Activated CD4-positive, alpha-beta T cell treated with anti-CD3 and anti-CD28 coated beads, Interleukin-2, amount 50 U/mL, for 48 hours (primary cell): ENCODE data around the gene SYNJ2.

Experiments used
- DNase-seq, 2 experiments: peaks; one replicate each; pipeline ENCODE4 v3.0.0-alpha.2; 2020

Gene SYNJ2

GRCh38 chr6:158030380-158031300 is 49.0 kb downstream of the SYNJ2 start:
- DNase-seq: no peak

DNA sequence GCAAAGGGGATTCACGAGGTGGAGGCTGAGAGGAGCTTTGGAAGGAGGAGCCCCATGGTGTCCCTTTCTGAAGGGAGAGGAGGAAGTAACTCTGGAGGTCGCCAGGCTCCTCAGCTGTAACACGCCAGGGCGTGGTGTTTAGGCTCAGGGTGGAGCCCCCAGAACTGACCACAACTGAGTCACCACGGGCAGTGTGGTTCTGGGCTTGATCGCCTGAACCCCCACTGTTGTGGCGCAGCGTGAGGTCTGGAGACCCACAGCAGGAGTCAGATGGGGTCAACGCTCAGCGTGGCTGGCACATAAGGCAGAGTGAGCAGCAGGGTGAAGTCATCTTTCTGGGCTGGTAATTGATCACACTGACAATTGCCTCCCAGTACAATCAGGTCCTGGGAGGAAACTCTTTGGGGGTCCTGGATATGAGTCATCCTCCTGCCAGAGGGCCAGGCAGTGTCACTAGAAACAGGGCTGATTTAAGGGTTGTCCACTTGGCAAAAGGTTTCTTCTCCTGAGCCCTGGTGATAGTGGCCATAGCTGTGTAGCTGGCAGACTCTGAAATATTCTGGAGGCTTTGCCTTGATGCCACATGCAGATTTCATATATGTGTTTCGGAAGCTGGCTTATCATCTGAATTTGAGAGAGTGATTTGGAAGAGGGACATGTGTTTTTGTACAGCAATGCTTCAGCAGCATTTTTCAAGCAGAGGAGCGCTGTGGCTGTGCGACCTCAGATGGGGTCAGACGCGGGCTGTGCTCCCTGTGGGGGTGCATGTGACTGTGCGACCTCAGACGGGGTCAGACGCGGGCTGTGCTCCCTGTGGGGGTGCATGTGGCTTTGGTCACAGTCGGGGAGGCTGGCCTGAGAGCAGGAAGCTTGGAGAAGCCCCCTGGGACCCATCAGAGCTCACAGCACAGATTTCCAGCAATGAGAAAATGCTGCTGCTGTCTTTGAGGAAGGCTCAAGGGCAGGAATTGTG is 50.0 kb downstream of the SYNJ2 start:
- DNase-seq: peak; percentile 21 to 33

GRCh38 chr6:158032354-158032733 is 50.7 kb downstream of the SYNJ2 start:
- no peak for DNase-seq

DNA sequence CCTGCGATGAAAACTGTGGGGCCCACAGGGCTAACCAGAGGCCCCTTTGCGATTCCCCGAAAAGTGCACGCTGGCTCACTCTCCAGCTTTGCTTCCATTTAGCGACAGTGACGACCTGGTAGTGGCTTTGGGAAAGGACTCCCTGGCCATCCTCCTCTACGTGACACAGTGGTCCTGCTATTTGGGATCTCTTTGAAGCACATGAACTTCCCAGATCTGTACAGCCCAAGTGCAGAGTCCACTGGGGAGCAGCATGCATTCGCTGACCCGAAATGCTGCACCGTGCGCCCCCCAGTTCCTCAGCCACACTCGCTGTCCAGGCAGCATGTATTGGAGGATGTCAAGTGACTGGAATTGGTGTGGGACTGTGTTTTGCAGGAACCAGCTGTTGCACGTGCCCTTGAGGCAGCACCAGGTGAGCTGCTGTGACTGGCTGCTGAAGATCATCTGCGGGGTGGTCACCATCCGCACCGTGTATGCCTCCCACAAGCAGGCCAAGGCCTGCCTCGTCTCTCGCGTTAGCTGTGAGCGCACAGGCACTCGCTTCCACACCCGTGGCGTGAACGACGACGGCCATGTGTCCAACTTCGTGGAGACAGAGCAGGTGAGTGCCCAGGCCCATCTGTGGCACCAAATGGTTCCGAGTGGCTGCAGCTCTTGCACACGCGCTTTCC is 51.6 kb downstream of the SYNJ2 start:
- no peak for DNase-seq

DNA sequence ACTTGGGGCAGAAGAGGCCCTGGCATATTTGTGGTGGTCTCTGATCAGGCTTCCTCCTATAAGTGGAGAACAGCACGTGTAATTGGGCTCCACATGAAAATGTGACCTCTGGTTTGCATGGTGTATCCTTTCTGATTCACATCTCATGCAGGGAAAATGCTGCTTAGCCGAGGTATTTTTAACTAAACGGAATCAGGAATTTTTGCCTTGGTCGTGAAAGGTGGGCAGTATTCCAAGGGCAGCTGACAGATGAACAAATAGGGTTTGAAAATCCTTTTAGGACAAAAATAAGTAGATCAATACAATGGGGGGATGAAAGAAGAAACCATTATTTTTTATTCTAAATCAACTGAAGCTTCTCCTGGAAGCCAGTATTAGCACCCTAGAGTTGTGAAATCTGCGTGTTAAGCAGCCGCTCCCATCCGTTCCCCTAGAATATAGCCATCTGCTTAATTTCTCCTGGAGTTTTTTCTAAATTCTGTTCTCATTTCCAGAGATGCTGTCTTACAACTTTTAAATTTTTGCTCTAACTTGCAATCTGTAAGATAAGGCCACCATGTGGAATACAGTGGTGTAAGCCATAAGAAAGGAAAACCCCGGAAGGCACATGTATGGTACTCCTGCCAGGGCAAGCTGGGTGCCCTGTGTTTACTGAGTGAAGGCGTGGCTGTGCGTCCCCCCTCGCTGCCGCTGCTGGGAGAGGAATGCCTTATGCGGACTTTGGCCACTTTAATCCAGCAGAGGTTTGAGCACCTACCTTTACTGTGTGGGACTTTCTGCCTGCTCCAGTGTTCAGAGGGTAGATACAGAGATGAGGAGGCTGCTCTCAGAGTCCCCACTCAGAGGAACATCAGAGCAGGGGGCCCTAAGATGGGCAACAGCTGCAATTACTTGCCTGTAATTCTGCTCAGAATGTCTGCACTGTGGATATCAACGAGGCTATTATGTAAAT is 52.4 kb downstream of the SYNJ2 start:
- no peak for DNase-seq

DNA sequence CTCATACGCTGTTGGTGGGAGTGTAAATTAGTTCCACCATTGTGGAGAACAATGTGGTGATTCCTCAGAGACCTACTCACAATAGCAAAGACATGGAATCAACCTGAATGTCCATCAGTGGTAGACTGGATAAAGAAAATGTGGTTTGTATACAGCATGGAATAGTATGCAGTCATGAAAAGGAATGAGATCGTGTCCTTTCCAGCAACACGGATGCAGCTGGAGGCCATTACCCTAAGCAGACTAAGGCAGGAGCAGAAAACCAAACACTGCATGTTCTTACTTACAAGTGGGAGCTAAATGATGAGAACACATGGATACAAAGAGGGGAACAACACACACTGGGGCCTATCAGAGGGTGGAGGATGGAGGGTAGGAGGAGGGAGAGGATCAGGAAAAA is 54.6 kb downstream of the SYNJ2 start:
- no peak for DNase-seq

GRCh38 chr6:158037021-158037420 is 55.4 kb downstream of the SYNJ2 start:
- DNase-seq: no peak

DNA sequence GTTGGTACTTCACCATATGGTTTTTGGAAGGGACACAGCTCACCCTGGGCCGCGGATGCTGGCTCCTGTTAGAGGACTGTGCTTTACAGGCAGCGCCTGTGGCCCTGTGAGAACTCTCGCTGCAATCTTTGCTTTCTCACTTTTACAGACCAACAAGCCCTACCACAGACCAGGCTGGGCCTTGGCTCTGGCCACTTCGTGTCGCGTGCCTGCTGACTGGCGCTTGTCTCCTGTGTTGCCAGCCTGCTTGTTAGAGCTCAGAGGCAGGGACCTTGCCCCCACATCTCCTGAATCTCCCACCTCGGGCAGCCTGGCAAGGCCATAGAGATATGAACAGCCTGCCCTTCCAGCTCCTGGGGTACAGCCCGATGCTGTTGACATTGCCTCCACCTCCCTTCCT is 56.1 kb downstream of the SYNJ2 start:
- DNase-seq: no peak

- DNase-seq: no peak
These were observed 56.9 kb downstream of the SYNJ2 start for GRCh38 chr6:158038291-158039177.

DNA sequence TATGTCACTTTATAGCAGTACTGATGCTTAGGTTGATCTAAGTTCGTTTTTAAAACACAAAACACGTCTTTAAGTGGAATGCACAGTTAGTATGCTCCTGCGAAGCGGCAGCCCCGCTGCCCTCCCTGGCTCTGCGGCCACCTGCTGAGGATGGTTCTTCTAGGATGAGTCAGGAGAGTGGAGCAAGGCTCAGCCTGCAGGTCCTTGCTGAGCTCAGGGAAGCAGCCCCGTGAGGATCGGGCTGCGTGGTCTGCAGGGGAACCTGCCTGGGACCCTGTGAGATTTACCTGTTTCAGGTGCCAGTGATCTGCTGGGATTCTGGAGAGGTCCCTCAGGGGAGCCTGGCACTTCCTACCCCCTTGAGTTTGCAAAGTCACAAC is 57.5 kb downstream of the SYNJ2 start:
- no peak for DNase-seq

- no peak for DNase-seq
These were observed 57.9 kb downstream of the SYNJ2 start for GRCh38 chr6:158039571-158040050.

DNA sequence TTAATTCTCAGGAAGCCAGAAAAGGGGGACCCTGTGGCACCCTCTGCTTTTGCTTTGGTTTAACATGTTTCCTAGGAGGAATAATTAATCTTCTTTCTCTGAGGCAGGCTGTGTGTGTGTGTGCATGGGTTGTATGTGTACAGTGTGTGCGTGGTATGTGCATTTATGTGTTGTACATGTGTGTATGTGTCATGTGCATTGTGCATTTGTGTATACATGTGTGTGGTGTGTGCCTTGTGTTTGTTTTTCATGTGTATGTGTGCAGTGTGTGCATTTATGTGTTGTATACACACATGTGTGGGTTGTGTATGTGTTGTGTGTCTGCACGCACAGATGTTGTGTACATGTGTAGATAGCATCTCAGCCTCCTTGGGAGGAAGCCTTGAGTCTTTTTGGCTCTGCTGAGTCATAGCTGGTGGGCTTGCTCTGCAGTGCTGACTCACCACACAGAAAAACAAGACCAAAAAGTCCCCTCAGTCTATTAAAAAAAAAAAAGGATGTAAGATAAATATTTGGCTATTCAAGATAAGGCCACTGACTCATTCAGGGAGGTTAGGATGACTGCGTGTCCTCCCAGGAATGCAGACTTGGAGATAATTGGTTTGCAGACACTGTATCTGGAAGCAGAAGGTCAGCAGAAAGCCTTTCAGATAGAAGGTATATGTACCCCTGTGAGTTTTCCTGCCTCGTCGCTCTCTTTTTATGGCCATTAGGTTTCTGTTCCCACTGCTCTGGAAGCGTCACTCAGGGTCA is 58.6 kb downstream of the SYNJ2 start:
- DNase-seq: peak in 1 of 2 experiments; percentile 30

- no peak for DNase-seq
These were observed 59.2 kb downstream of the SYNJ2 start for GRCh38 chr6:158040804-158041347.

GRCh38 chr6:158041370-158041769 is 59.7 kb downstream of the SYNJ2 start:
- DNase-seq: no peak

- no peak for DNase-seq
These were observed 60.1 kb downstream of the SYNJ2 start for GRCh38 chr6:158041788-158042187.

DNA sequence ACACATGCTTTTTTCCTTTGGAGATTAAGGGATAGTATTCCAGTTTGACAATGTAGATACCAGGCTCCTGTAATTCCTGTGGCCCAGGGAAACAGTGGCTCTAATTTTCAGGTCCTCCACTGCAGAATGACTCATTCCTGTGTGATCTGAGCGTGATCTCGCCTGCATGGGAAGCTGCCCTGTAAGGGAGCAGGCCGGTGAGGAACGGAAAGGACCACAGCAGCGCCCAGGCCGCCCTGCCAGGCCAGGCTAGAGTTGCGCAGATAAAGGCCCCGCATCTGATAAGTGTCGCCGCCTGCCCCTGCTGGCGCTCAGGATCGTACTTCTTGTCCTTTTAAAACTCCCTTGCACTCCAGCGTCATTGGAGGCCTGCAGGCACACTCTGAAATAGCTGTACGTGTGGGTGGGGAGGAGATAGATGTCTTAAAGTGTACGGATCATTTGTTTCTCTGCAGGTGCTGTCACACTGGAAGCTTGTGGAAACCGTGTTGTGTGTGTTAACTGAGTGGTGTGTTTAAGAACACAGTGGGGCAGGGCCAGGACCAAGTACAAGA is 60.7 kb downstream of the SYNJ2 start:
- no peak for DNase-seq

DNA sequence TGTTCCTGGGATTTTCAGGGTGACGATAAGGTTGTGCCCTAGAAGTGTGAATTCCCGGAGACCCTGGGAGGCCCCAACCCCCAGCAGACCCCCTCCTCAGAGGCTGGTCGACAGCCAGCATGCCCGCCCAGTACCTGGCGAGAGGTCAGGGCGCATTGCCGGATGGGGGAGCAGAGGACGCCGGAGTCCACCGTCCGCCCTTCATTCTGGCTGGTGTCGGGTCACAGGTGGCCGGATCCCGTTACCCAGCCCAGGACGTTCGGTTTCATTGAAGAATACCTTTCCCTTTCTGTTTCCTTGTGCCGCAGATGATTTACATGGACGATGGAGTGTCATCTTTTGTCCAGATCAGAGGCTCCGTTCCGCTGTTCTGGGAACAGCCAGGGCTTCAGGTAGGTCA is 61.3 kb downstream of the SYNJ2 start:
- no peak for DNase-seq

DNA sequence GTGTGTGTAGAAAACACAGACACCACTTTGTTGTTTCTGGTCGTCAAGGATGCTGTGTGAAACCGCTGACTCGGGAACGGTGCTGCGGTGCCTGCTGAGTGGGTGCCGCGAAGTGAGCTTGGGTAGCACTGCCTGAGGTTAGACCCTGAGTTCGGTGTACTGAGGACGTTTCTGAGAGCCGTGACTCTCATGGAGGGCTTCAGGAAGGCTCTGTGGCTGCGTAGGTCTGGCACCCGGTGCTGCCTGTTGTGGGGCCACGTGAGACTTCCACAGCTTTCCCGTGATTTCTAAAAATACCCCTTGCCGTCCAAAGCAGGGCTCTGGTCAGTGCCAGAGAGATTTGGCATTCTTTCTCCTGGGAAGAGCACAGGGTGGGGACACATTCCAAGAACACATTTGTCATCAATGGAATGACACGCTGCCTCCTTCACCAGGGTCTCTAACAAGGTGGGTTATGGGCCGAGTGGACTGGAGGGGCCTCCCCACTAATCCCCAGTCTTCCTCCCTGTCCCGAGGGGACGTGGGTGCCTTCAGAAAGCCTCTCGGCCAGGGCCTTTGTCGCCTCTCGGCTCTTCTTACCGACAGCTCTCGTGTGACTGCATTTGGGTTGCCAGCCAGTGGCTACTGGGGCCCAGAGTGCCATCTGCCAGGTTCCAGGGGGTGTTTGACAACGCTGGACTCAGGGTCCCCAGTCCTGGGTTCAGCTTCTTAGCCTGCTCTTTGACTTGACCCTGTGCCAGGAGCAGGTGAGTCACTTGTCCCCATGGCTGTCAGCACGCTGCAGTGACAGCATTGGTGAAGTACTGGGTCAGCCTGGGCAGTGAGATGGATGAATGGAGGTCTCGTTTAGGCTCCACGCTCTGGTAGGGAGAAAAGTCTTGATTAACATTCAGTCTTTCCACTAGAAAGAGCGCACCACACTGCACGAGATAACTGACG is 62.2 kb downstream of the SYNJ2 start:
- no peak for DNase-seq
